Urothelium cell line (cell line): Measurements from ENCODE around the gene PIK3R2.
"Not testable (repeated sequence)": the region's sequence is repeated elsewhere in the genome, so short reads cannot be mapped to it uniquely, and the experiment has no call there.

Experiments
- DNase-seq: peaks from one replicate; pipeline ENCODE4 v3.0.0; 2011; ENCODE audit warnings: low spot score, mixed read lengths
- FAIRE-seq: peaks from 2 replicates; lab custom pipeline; 2011; peaks lifted over from hg19 to GRCh38; lab: Jason Lieb, UNC

PIK3R2 gene

DNA sequence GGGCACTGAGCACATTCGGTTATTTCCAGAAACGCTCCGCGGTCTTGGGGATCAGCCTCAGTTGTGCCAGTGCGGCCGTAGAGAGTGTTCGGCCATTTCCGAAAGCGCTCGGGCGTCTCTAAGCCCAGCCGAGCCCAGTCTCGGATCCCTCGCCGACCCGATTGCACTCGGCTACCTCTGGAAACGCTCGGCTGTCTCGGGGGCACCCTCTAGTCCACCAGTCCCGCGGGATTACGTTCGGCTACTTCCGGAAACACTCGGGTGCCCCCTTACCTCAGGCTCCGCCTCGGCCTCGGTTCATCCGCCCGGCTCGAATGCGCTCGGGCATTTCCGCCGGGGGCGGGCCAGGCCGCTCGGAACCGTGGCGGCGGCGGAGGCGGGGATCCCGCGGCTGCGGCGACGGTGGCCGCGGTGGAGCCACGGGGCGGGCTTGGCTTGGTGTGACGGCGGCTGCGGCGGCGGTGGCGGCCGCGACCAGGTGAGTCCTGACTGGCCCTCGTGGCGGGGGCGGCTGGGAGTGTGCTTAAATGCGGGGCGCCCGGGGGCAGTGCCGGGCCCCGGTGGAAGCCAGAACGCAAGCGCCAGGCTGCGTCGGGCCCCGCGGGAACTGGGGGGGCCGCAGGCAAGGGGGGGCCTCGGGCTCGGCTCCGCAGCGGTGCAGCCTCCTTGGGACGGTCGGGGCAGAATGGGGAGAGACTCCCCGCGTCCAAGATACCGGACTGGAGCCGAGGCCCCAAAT, at the start of gene PIK3R2:
Gene PIK3R2 (plus strand): TSS at position 347 of the 739 bp plus-strand sequence. CDS start 2,717 bp downstream, outside the sequence.
- peak; percentile 96 for DNase-seq

DNA sequence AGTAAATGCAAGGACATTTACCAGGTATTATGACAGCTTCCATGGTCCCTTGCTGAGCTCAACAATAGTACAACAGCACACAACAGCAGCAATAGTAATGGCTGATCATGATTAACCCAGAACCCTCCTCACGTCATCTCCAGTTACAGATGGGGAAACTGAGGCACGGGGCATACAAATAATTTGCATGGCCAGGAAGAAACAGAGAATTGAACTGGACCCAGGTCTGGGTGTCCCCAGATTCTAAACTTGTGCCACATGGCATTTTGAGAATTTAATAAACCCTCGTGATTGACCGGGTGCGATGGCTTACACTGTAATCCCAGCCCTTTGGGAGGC, 48.2 kb upstream of the PIK3R2 start:
- DNase-seq (no peak), FAIRE-seq (no peak)

More for the DNA sequence above, at the start of gene PIK3R2:
- FAIRE-seq, result peak; percentile 5

DNA sequence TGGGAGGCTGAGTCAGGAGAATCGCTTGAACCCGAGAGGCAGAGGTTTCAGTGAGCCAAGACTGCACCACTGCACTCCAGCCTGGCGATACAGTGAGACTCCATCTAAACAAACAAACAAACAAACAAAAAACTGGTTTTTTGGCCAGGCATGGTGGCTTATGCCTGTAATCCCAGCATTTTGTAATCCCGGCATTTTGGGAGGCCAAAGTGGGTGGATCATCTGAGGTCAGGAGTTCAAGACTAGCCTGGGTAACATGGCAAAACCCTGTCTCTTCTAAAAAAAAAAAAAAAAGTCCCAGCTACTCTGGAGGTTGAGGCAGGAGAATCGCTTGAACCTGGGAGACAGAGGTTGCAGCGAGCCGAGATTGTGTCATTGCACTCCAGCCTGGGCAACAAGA, 47.7 kb upstream of the PIK3R2 start:
- not testable (repeated sequence) for DNase-seq, FAIRE-seq

DNA sequence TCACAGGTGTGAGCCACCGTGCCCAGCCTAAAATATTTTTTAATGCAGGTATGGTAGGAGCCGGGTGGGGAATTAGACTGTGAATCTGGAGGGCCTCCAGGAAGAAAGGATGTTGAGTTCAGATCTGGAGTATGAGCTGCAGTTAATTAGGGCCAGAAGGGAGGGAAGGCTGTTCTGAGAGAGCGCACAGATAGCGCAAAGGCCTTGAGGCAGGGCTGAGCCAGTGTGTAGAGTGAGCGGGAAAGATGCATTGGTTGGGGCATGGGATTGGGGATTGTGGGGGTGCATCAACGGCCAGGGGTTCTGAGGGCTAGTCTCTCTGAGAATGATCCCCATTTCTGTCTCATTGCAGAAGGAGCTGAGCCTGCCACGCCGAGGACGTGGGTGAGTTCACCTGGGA, 45.7 kb upstream of the PIK3R2 start:
- FAIRE-seq (no peak), DNase-seq (no peak)

GRCh38 chr19:18108897-18109296, 44.1 kb upstream of the PIK3R2 start:
- DNase-seq, result no peak
- FAIRE-seq, result no peak

GRCh38 chr19:18109341-18109732, 43.6 kb upstream of the PIK3R2 start:
- FAIRE-seq (no peak), DNase-seq (no peak)

DNA sequence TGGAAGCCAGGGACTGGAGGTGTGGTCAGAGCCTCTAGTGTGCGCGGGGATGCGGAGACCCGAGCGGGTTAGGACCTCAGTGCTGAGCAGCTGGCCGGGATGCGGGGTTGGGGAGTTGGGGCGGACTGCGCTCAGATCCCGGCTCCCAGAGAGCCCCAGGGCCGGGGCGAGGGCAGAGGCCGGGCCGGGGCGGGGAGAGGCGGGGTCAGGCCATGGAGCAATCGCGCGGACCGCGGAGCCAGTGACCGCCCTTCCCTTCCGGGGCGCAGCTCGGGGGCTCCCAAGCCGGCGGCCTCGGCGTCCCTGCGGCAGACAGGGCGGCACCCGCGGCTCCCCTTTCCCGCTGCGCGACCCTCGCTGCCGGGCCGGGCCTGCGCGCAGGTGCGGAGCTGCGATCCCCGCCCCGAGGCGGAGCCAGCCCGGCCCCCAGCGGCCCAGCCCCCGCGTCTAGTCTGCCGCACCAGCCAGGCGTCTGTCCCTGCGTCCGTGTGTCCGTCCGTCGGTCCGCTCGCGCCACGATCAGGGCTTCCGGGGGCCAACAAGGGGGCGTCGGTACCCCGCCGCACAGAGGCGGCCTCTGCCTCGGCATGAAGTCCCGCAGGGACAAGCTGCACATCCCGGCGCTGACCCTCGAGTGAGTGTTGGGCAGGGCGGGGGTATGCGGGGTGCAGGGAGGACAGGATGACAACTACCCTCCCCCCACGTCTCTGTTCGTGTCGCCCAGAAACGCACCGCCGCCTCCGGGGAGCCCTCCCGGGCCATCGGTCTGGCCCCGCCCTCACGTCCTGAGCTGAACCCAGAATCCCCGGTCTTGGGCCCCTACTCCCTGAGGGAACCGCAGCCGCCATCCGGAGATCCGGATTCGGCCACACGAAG, 43.0 kb upstream of the PIK3R2 start:
- DNase-seq (peak; percentile 62), FAIRE-seq (no peak)

DNA sequence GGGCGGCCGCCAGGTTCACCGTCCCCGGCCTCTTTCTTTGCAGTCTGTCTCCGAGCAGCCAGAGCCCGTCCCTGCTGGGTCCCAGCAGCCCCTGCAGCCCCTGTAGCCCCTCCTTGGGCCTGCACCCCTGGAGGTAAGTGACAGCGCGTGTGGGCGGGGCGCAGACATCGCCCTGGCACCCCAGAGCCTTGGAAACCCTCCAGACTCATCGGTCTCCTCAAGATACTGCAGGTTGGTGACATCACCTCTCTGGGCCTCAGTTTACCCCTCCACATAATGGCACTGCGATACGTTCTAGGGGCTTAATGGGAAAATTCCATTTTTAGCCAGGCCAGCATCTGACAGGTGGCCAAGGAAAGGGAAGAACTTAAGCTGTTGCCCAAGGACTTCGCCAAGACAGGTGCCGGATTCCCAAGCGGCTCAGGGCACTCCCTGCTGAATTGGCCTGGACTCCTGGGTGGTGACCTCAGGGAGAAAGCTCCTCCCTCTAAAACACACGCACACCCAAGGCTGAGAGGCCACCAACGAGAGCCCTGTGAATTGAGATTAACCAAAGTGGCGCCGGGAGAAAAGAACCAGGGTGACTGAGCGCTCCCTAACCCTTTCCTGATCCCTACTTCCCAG, 42.2 kb upstream of the PIK3R2 start:
- DNase-seq (no peak), FAIRE-seq (no peak)

DNA sequence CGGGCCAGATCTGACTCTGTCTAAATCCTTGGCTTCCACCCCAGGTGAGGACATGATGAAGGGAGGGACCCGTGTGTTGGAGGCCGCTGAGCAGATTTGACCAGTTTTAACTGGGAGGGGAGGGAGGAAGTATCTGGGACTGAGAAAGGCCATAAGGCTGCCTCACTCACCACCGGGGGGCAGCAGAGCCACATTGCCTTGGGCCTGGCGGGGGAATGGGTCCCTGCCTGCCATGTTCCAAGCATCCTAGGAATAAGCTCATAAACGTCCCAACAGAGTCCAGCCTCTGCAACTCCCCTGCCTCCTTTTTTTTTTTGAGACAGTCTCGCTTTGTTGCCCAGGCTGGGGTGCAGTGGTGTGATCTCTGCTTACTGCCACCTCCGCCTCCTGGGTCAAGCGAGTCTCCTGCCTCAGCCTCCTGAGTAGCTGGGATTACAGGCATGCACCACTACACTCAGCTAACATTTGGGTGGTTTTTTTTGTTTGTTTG, 39.9 kb upstream of the PIK3R2 start:
- DNase-seq, result peak; percentile 71
- FAIRE-seq, result no peak

GRCh38 chr19:18113827-18114226, 39.1 kb upstream of the PIK3R2 start:
- no peak for FAIRE-seq

DNA sequence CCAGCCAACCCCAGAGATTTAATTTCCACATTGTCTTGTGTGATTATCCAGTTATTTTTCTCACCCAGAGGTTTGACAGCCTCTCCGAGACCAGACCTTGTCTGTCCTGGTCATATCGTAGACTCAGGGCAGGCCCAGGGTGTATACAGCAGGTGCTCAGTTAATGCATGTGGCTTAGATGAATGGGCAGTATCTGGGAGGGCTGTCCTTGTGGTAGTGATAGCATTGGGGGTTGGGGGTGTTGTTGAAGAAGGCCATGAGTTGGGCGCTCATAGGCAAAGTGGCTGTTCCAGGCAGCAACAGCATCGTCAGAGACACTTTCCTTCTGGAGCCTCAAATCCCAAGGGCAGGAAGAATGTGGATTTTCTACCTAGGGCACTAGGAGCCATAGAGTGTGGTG, 38.5 kb upstream of the PIK3R2 start:
- DNase-seq, result no peak
- FAIRE-seq, result no peak

More at GRCh38 chr19:18113827-18114226, 39.1 kb upstream of the PIK3R2 start:
- no peak for DNase-seq

- FAIRE-seq (no peak), DNase-seq (no peak)
Observed at GRCh38 chr19:18117364-18117691, 35.6 kb upstream of the PIK3R2 start.

- FAIRE-seq (peak; percentile 70), DNase-seq (peak; percentile 98)
Observed at GRCh38 chr19:18117692-18118378, 35.1 kb upstream of the PIK3R2 start.

- no peak for DNase-seq
- no peak for FAIRE-seq
Observed at GRCh38 chr19:18118420-18119012, 34.4 kb upstream of the PIK3R2 start.

- FAIRE-seq, result no peak
- DNase-seq, result no peak
Observed at GRCh38 chr19:18119013-18119716, 33.8 kb upstream of the PIK3R2 start.

- DNase-seq (no peak), FAIRE-seq (no peak)
Observed at GRCh38 chr19:18119717-18120105, 33.3 kb upstream of the PIK3R2 start.

DNA sequence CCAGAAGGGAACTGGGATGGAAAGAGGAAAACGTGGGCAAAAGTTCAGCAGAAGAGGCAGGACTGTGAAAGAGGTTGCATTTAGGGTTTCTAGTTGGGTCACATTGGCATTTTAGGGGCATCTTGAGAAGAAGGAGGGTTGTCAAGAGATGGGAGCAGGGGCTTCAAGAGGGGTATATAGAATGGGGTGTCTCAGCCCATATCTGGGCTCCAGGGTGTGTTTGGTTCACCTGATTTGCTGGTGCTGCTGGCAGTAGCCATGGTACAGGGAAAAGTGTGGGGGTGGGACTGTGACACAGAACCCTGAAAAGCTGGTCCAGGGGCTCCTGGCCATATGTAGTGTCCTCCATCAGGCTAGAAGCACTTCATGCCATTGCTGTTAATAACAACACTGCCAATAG, 32.8 kb upstream of the PIK3R2 start:
- no peak for FAIRE-seq
- no peak for DNase-seq

DNA sequence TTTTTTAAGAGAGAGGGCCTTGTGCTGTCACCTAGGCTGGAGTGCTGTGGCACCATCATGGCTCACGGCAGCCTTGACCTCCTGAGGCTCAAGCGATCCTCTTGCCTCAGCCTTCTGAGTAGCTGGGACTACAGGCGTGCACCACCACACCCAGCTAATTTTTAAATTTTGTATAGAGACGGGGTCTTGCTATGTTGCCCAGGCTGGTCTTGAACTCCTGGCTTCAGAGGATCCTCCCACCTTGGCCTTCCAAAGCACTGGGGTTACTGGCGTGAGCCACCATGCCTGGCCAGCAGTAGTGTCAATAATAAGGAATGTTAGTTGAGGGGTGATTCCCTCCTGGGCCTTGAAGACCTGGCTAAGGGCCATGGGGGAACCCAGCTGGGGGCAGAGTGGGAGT, 31.8 kb upstream of the PIK3R2 start:
- FAIRE-seq, result no peak

GRCh38 chr19:18122424-18122823, 30.5 kb upstream of the PIK3R2 start:
- DNase-seq (no peak), FAIRE-seq (no peak)

More for the DNA sequence above, 31.8 kb upstream of the PIK3R2 start:
- no peak for DNase-seq
